H9 (cell line): ENCODE results near the gene PTPRN2. TPM values are rescaled to one million over a fixed set of nuclear protein-coding genes. Genes with fewer than 3 reads are reported as not detected.

Experiments used
- DNase-seq: peaks from one replicate; pipeline ENCODE4 v3.0.0-alpha.2; 2017
- H2AFZ ChIP-seq: one replicate; pipeline ENCODE4 v1.6.1; 2013; ENCODE audit warnings: mild to moderate bottlenecking, low read length, control low read depth, moderate library complexity
- H2AK5ac ChIP-seq: 2 replicates; pipeline ENCODE4 v1.6.1; 2013; ENCODE audit warnings: low read length, control low read depth, mixed read lengths; ENCODE audit not compliant: insufficient read length
- H2BK120ac ChIP-seq: one replicate; pipeline ENCODE4 v1.6.1; 2013; ENCODE audit warnings: low read depth, mild to moderate bottlenecking, low read length, control low read depth, inconsistent platforms; ENCODE audit not compliant: poor library complexity, severe bottlenecking
- H2BK12ac ChIP-seq: 2 replicates; pipeline ENCODE4 v1.6.1; 2013; ENCODE audit warnings: low read length, control low read depth, mixed read lengths, low read depth; ENCODE audit not compliant: insufficient read length
- H2BK15ac ChIP-seq: 2 replicates; pipeline ENCODE4 v1.6.1; 2013; ENCODE audit warnings: low read depth, low read length, control low read depth
- H2BK20ac ChIP-seq: one replicate; pipeline ENCODE4 v1.6.1; 2013; ENCODE audit warnings: low read depth, mild to moderate bottlenecking, low read length, control low read depth, inconsistent platforms; ENCODE audit not compliant: poor library complexity, severe bottlenecking
- H2BK5ac ChIP-seq: 2 replicates; pipeline ENCODE4 v1.6.1; 2013; ENCODE audit warnings: low read length, control low read depth, mixed read lengths; ENCODE audit not compliant: insufficient read length
- H3K14ac ChIP-seq: 2 replicates; pipeline ENCODE4 v1.6.1; 2013; ENCODE audit warnings: low read length, control low read depth; ENCODE audit not compliant: insufficient read depth
- H3K18ac ChIP-seq: 2 replicates; pipeline ENCODE4 v1.6.1; 2013; ENCODE audit warnings: low read depth, mild to moderate bottlenecking, mixed read lengths, low read length, control low read depth; ENCODE audit not compliant: insufficient read length
- H3K23ac ChIP-seq: 2 replicates; pipeline ENCODE4 v1.6.1; 2013; ENCODE audit warnings: low read length, control low read depth, mixed read lengths, low read depth; ENCODE audit not compliant: insufficient read length
- H3K23me2 ChIP-seq: 2 replicates; pipeline ENCODE4 v1.6.1; 2013; ENCODE audit warnings: low read depth, mild to moderate bottlenecking, mixed read lengths, low read length, control low read depth; ENCODE audit not compliant: insufficient read length, poor library complexity, severe bottlenecking
- H3K27ac ChIP-seq: 2 replicates; pipeline ENCODE4 v1.5.1; 2013; ENCODE audit warnings: low read length, control low read depth, mixed read lengths, low read depth; ENCODE audit not compliant: insufficient read length
- H3K27me3 ChIP-seq: 2 replicates; pipeline ENCODE4 v1.6.1; 2013; ENCODE audit warnings: low read length, control low read depth, inconsistent platforms; ENCODE audit not compliant: insufficient read depth
- H3K4ac ChIP-seq: 2 replicates; pipeline ENCODE4 v1.6.1; 2013; ENCODE audit warnings: low read depth, mild to moderate bottlenecking, control low read depth, inconsistent platforms, low read length, moderate library complexity
- H3K4me1 ChIP-seq: 2 replicates; pipeline ENCODE4 v1.6.1; 2013; ENCODE audit warnings: low read length, control low read depth, inconsistent platforms; ENCODE audit not compliant: insufficient read depth
- H3K4me2 ChIP-seq: 2 replicates; pipeline ENCODE4 v1.6.1; 2013; ENCODE audit warnings: low read length, control low read depth, mixed read lengths; ENCODE audit not compliant: insufficient read length, insufficient read depth
- H3K56ac ChIP-seq: 2 replicates; pipeline ENCODE4 v1.6.1; 2013; ENCODE audit warnings: low read depth, mild to moderate bottlenecking, mixed read lengths, low read length, control low read depth; ENCODE audit not compliant: insufficient read length
- H3K79me1 ChIP-seq: 2 replicates; pipeline ENCODE4 v1.6.1; 2013; ENCODE audit warnings: low read depth, mild to moderate bottlenecking, moderate library complexity, low read length, control low read depth, inconsistent platforms; ENCODE audit not compliant: insufficient read depth, poor library complexity, severe bottlenecking
- H3K79me2 ChIP-seq: 2 replicates; pipeline ENCODE4 v1.6.1; 2013; ENCODE audit warnings: low read length, control low read depth, inconsistent platforms; ENCODE audit not compliant: insufficient read depth
- H3K9ac ChIP-seq: 2 replicates; pipeline ENCODE4 v1.6.1; 2013; ENCODE audit warnings: low read length, control low read depth, mixed read lengths; ENCODE audit not compliant: insufficient read length; ENCODE audit errors: extremely low read depth
- H3K9me3 ChIP-seq: one replicate; pipeline ENCODE4 v1.6.1; 2013; ENCODE audit warnings: low read depth, low read length, inconsistent platforms; ENCODE audit not compliant: control insufficient read depth
- H3T11ph ChIP-seq: one replicate; pipeline ENCODE4 v1.6.1; 2013; ENCODE audit warnings: mild to moderate bottlenecking, low read length, control low read depth, inconsistent platforms
- H4K20me1 ChIP-seq: one replicate; pipeline ENCODE4 v1.6.1; 2013; ENCODE audit not compliant: control insufficient read depth, insufficient read length, insufficient read depth
- H4K5ac ChIP-seq: 2 replicates; pipeline ENCODE4 v1.6.1; 2013; ENCODE audit warnings: low read depth, mild to moderate bottlenecking, mixed read lengths, low read length, control low read depth; ENCODE audit not compliant: insufficient read length
- H4K8ac ChIP-seq: replicated peaks from 2 replicates; pipeline ENCODE4 v1.6.1; 2013; ENCODE audit warnings: low read length, control low read depth, mixed read lengths, low read depth; ENCODE audit not compliant: insufficient read length
- H4K91ac ChIP-seq: 2 replicates; pipeline ENCODE4 v1.6.1; 2013; ENCODE audit warnings: low read depth, mild to moderate bottlenecking, moderate library complexity, mixed read lengths, low read length, control low read depth; ENCODE audit not compliant: insufficient read length
- H3K27ac Mint-ChIP-seq, 3 experiments: 2 replicates in 2 of 3; 3 replicates in 1 of 3; pipeline ENCODE4 v1.8.0; 2020 to 2021; ENCODE audit warnings: mixed read lengths in 3 of 3, mild to moderate bottlenecking in 1 of 3, moderate library complexity in 1 of 3
- H3K27me3 Mint-ChIP-seq: 2 replicates; pipeline ENCODE4 v1.8.0; 2021; ENCODE audit warnings: low read depth, mild to moderate bottlenecking, moderate library complexity, mixed read lengths
- H3K36me3 Mint-ChIP-seq, 3 experiments: 2 replicates in 2 of 3; 3 replicates in 1 of 3; pipeline ENCODE4 v1.8.0; 2020 to 2021; ENCODE audit warnings: low read depth in 3 of 3, mixed read lengths in 3 of 3; ENCODE audit not compliant: insufficient read depth in 1 of 3
- H3K4me1 Mint-ChIP-seq, 2 experiments: 2 replicates each; pipeline ENCODE4 v1.8.0; 2020; ENCODE audit warnings: mixed read lengths in 2 of 2
- H3K4me3 Mint-ChIP-seq, 2 experiments: 2 replicates in 1 of 2; 3 replicates in 1 of 2; pipeline ENCODE4 v1.8.0; 2020 to 2021; ENCODE audit warnings: mild to moderate bottlenecking in 2 of 2, mixed read lengths in 2 of 2, moderate library complexity in 1 of 2
- H3K9me3 Mint-ChIP-seq, 2 experiments: 2 replicates in 1 of 2; 3 replicates in 1 of 2; pipeline ENCODE4 v1.8.0; 2020; ENCODE audit warnings: mild to moderate bottlenecking in 2 of 2, mixed read lengths in 2 of 2, moderate library complexity in 1 of 2
- CTCF ChIP-seq: fragments of 200-600 bp; sonication (generic); conservative IDR thresholded peaks from 3 replicates; pipeline ENCODE4 v1.8.0; 2021; ENCODE audit warnings: antibody characterized with exemption, mild to moderate bottlenecking
- WGBS: extraction: QIAGEN DNeasy Blood & Tissue Kit; methylation state at CpG from one replicate; pipeline ENCODE4 v1.1.7; 2013; ENCODE audit warnings: missing lambda C conversion rate, low lambda C conversion rate, mixed read lengths; ENCODE audit not compliant: insufficient read length; ENCODE audit errors: extremely low coverage; 5-methylcytosine and 5-hydroxymethylcytosine counted together
- total RNA-seq: library from RNA; stranded (reverse); gene quantifications from 2 replicates; pipeline ENCODE4 v1.2.1, GENCODE V29; 2021

The PTPRN2 gene
- total RNA-seq, 1 experiment from 2014 or later: 5.2 TPM

- Histone ChIP-seq H3K27me3 (peaks cover 2% of the 10 kb centered on the region; the same call in 1 of the 2 replicates), H3K4me1 (no peaks in the 10 kb centered on the region), H4K20me1 (no peaks in the 10 kb centered on the region), H3K14ac (no peak overlapping the region), H3K18ac (no peak overlapping the region), H2BK15ac (no peak overlapping the region), H3K27ac (no peak overlapping the region), H4K91ac (no peak overlapping the region), H3K9me3 (no peaks in the 10 kb centered on the region), H3K79me1 (no peaks in the 10 kb centered on the region), H3K23ac (no peak overlapping the region), H4K8ac (no peak overlapping the region), H2BK12ac (no peak overlapping the region), H3K4me2 (no peak overlapping the region), H3K4ac (no peak overlapping the region), H4K5ac (no peak overlapping the region), H2AK5ac (no peak overlapping the region), H3T11ph (no peak overlapping the region), H2BK5ac (no peak overlapping the region), H3K9ac (no peak overlapping the region), H3K56ac (no peak overlapping the region), H2BK20ac (no peak overlapping the region), H2BK120ac (no peak overlapping the region), H2AFZ (no peak overlapping the region), H3K79me2 (no peaks in the 10 kb centered on the region), H3K23me2 (no peaks in the 10 kb centered on the region)
- Mint-ChIP-seq H3K4me1 (peaks cover 16 to 19% of the 10 kb centered on the region in 2 experiments), H3K27ac (no peak overlapping the region), H3K36me3 (no peaks in the 10 kb centered on the region), H3K27me3 (peaks cover 96% of the 10 kb centered on the region), H3K9me3 (no peaks in the 10 kb centered on the region), H3K4me3 (no peak overlapping the region)
- no peak for TF ChIP-seq CTCF
- no CpG with 5 or more reads among the region's 15 CpGs for WGBS
- DNase-seq: no peak
Observed at GRCh38 chr7:157581740-157582139, 1005.9 kb downstream of the PTPRN2 start.
